GM10266 (cell line): ENCODE results near the gene CHN2.

Source experiments
- DNase-seq: peaks from one replicate; pipeline ENCODE4 v3.0.0; 2012; ENCODE audit errors: extremely low spot score
- CTCF ChIP-seq: IDR thresholded peaks from 2 replicates; pipeline ENCODE4 v1.5.1; 2012; ENCODE audit warnings: mild to moderate bottlenecking, low read depth; ENCODE audit not compliant: control insufficient read depth, insufficient read depth; ENCODE audit errors: missing control alignments

The CHN2 gene

GRCh38 chr7:29275493-29275892, 80.9 kb downstream of the CHN2 start:
- TF ChIP-seq CTCF = no peak
- no peak for DNase-seq

GRCh38 chr7:29276199-29276598, 81.6 kb downstream of the CHN2 start:
- DNase-seq = no peak
- no peak for TF ChIP-seq CTCF

DNA sequence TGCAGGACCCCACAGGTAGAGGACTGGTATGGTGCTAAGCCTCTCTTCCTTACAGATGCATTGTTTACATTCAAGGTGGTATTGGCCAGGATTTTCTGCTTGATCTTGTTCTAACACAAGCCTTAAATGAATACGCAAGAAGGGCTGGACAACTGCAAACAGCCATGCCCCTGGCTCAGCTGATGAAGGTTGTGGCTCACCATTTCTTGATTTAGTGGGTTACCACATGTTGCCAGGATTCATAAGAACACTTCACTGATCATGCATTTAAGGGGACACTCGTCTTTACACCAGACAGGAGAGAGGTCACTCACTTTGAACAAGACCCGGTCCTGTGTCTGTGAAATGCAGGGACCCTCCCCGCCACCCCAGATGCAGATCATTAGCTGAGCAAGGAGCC, 82.2 kb downstream of the CHN2 start:
- no peak for TF ChIP-seq CTCF
- DNase-seq = no peak

DNA sequence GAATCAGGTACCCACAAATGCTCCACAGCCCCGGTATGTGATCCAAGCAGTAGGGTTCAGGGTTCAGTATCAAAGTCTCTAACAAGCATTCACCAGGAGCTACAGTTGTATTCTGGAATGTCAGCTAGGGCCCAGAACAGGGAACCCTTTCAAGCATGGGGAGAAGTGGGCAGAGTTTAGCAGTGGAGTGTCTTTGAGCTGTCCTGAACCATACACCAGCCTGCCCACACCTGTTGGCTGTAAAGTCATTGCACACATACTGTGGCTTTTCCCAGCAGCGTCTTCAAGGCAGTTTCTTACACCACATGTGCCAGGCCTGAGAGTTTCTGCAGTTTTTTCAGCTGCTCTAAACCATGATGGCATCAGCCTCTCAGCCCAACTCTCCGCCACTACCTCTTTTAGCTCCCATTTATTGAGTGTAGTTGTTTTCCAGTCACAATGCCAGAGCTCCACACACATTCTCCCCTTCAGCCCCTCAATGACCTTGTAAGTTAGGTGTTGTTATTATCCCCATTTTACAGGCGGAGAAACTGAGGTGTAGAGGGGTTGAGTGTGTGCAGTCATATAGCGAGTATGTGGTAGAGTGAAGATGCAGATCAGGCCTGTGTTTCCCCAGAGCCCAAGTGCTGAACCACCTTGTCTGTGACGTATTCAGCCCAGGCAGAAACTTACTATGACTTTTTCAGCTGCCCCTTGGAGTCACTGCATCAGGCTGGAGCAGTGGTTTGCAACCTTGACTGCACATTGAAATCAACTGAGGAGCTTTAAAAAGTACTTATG, 83.1 kb downstream of the CHN2 start:
- no peak for TF ChIP-seq CTCF
- DNase-seq = no peak

DNA sequence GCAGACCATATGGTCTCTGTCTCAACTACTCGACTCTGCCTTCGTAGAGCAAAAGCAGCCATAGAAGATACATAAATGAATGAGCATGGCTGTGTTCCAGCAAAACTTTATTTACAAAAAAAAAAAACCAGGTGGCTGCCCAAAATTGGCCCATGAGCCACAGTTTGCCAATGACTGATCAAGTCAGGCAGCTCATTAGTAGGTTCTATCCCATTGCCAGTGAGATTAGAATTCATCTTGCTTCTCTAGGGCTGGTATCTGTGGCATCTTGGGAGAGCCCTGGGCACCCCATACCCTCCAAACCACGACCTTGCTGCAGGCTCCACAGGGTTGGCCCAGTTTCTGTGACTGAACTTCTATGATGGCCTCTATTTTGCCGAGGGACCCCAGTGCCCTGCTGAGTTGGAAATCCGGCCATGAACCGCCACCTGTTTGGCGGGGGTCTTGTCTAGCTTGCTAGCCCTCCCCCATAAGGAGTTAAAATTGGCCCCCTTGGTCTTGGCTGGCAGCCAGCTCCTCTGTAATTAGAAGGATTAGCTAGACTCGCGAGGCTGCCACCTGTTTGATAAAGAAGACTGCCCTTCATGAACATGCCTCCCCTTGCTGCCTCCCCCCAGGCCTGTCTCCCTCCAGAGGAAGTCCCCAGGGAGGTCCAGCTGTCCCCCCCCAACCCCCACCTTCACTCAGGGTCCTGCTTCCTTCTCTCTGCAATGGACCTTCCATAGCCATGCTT, 83.9 kb downstream of the CHN2 start:
- TF ChIP-seq CTCF = no peak

DNA sequence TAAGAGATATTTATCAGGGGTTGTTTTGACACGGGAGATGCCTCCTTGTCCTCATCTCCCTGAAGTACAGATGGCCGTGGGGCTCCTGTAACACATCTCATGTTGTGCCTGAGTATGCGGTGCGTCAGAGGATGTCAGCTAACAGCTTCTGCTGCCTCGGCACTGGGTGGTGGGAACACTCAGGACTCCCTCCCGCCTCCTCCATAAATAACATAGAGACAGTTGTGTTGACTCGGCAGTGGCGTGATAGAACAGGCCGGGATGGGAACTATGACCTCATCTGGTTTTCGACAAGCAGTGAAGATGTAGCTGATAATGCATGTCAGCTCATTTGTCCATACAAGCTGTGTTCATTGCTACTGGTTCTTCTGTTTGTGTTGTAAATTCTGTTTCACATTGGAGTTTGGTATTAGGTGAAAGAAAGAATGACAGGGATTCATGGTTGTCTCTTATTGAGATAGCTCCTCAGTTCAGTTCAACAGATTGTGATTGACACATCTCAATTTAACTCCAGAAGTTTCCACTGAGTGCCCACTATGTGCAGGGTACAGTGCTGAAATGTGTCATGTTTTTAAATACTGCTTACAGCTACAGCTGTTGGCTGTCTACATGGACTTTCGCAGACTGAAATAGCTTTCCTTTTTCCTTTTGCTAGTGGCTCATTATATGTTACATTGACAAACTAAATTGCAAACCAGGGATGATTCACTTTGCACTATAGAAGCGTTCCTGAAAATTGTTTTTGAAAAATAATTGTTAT, 87.4 kb downstream of the CHN2 start:
- no peak for DNase-seq
- no peak for TF ChIP-seq CTCF

More for the DNA sequence above, 83.9 kb downstream of the CHN2 start:
- DNase-seq = no peak

- no peak for TF ChIP-seq CTCF
- no peak for DNase-seq
Measured at GRCh38 chr7:29282819-29283414, 88.3 kb downstream of the CHN2 start.
